Pancreas (tissue), 10 donors: ENCODE data around the gene FUZ. TPM values are rescaled to one million over a fixed set of nuclear protein-coding genes. Genes with fewer than 3 reads are reported as not detected.

Experiments used
- ATAC-seq, 4 donors: fragments of 200-7000 bp; cut with Tn5 transposase; one replicate each; pipeline versions ENCODE4 v1.8.0 to v1.9.1; 2020; ENCODE audit warnings: mild to moderate bottlenecking in 4 of 4, moderate library complexity in 4 of 4
- DNase-seq, 6 donors: peaks; one replicate each; pipeline ENCODE4 v3.0.0-alpha.2; 2020
- FAIRE-seq: peaks from 2 replicates; lab custom pipeline; 2012; peaks lifted over from hg19 to GRCh38; lab: Jason Lieb, UNC
- H3K27ac ChIP-seq, 4 donors: fragments of 200-600 bp; sonication (generic); 1 replicate in 3 of 4; 2 replicates in 1 of 4; pipeline versions ENCODE4 v1.5.0 to v1.8.0; 2020
- H3K27me3 ChIP-seq, 4 donors: fragments of 200-600 bp; one replicate each; pipeline ENCODE4 v1.8.0; 2021
- H3K36me3 ChIP-seq, 3 donors: fragments of 200-600 bp; sonication (generic) in 1 of 3; one replicate each; pipeline versions ENCODE4 v1.5.0 to v1.8.0; 2020 to 2021
- H3K4me1 ChIP-seq, 3 donors: fragments of 200-600 bp; one replicate each; pipeline ENCODE4 v1.8.0; 2021
- H3K4me3 ChIP-seq, 4 donors: fragments of 200-600 bp; sonication (generic) in 2 of 4; one replicate each; pipeline versions ENCODE4 v1.5.0 to v1.8.0; 2020 to 2021
- H3K9me3 ChIP-seq, 4 donors: fragments of 200-600 bp; one replicate each; pipeline ENCODE4 v1.8.0; 2021
- CTCF ChIP-seq, 4 donors: fragments of 200-600 bp; sonication (generic) in 3 of 4; IDR thresholded peaks; one replicate each; pipeline versions ENCODE4 v1.5.0 to v1.8.0; 2021; ENCODE audit warnings: antibody characterized with exemption in 4 of 4
- WGBS, 2 donors: extraction: QIAGEN DNeasy Blood & Tissue Kit; methylation state at CpG; one replicate each; pipeline ENCODE4 v1.1.7; 2013; 5-methylcytosine and 5-hydroxymethylcytosine counted together
- intact Hi-C, 3 donors: fragments of 100-400 bp; cut with DNase I; formaldehyde crosslinking; loops; one replicate each; pipeline versions ENCODE4 v1.11.1 to v1.14.2; 2022
- polyA plus RNA-seq, 2 donors: library from polyadenylated mRNA; stranded (reverse); fragments of 200-250 nt; gene quantifications; one replicate each; pipeline ENCODE4 v1.2.3, GENCODE V29; 2013
- total RNA-seq, 6 donors: library from RNA; stranded (reverse); fragmentation: NEBNext Ultra II Directional in 4 of 6; extraction: Animal tissue kit (Norgen Biotek cat#: 25700) in 4 of 6; gene quantifications; one replicate each; pipeline versions ENCODE4 v1.2.1 to v1.2.4, GENCODE V29; 2021 to 2023
- donor health status: healthy with polysubstance abuse.
- donor health status: DM: no; HTN: no; CAD: no; lungs with moderate emphysema.
- donor health status: DM: no; HTN: no; CAD: no.
- donor health status: control.
- donor health status: control.
- donor health status: Bipolar disorder and iron deficiency.
- donor health status: DM: yes; HTN: yes; CAD: no.
- donor health status: DM: no; HTN: no; CAD: no.
- donor health status: DM: no; HTN: no; CAD: no.
- donor health status: DM: yes; HTN: yes; CAD: no.

FUZ gene
- total and polyA plus RNA-seq, 8 donors = 8.8 to 30.3 (median 15.6) TPM

DNA sequence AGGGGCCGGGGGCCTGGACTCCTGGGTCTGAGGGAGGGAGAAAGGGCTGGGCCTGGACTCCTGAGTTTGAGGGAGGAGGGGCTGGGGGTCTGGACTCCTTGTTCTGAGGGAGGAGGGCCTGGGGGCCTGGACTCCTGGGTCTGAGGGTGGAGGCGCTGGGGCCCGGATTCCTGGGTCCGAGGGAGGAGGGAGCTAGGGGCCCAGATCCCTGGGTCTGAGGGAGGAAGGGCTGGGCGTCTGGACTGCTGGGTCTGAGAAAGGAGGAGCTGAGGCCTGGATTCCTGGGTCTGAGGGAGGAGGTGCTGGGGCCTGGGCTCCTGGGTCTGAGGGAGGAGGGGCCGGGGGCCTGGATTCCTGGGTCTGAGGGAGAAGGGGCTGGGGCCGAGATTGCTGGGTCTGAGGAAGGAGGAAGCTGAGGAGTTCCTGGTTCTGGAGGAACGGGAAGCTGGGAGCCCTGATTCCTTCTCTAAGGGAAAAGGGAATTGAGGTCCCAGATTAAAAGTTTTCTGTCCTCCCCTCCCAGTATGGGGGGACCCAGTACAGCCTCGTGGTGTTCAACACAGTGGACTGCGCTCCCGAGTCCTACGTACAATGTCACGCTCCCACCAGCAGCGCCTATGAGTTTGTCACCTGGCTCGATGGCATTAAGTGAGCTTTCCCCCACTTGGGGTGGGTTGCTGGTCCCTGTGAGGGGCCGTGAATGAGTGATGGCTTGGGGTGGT, 5.7 kb upstream of the FUZ start:
- peak overlapping the region; percentile 95 to 99 (median 96) for H3K27ac ChIP-seq
- peak in 2 of 6 donors; percentile 45 to 67 for DNase-seq
- TF ChIP-seq CTCF (IDR thresholded peaks at IDR 0.05) = no peak
- ATAC-seq = no peak
- peaks cover 25 to 30% (median 25%) of the 10 kb centered on the region in 3 donors for H3K4me1 ChIP-seq
- peaks cover 0 to 7% (median 0%) of the 10 kb centered on the region in 3 donors for H3K36me3 ChIP-seq
- no peak for FAIRE-seq
- intact Hi-C loops = no loop called here
- peak overlapping the region; percentile 55 to 91 (median 63) for H3K4me3 ChIP-seq
- 10 to 12% methylated on average over 14 to 16 of the region's 16 CpGs for WGBS, 2 donors
- no peaks in the 10 kb centered on the region for H3K27me3 ChIP-seq
- H3K9me3 ChIP-seq = no peaks in the 10 kb centered on the region

GRCh38 chr19:49817964-49818648, 5.0 kb upstream of the FUZ start, which contains the start of gene MED25:
Gene MED25, plus strand, starts transcription at chr19:49818289. Its CDS starts 53 bp downstream, at chr19:49818342.
- intact Hi-C loops = no loop called here
- no peak for FAIRE-seq

GRCh38 chr19:49816590-49816989, 3.5 kb upstream of the FUZ start:
- intact Hi-C loops = no loop called here
- Histone ChIP-seq H3K9me3 (no peaks in the 10 kb centered on the region), H3K27me3 (no peaks in the 10 kb centered on the region), H3K27ac (peak overlapping the region; percentile 95 to 99 (median 96)), H3K4me1 (peaks cover 25 to 30% (median 26%) of the 10 kb centered on the region in 3 donors), H3K4me3 (peak overlapping the region in 1 of 4 donors; percentile 65), H3K36me3 (no peaks in the 10 kb centered on the region)
- FAIRE-seq (no peak), DNase-seq (no peak), ATAC-seq (no peak)
- TF ChIP-seq CTCF (IDR thresholded peaks at IDR 0.05) = no peak
- 51 to 67% methylated on average over 14 of the region's 14 CpGs for WGBS, 2 donors

More at GRCh38 chr19:49817964-49818648, 5.0 kb upstream of the FUZ start, which contains the start of gene MED25:
- H3K27ac ChIP-seq = peak within 1 kb of the TSS; percentile 95 to 99 (median 96)
- WGBS, 2 donors = 0 to 1% methylated on average over 37 to 57 of the region's 57 CpGs
- no peaks in the 10 kb centered on the region for H3K9me3 ChIP-seq
- peak in 3 of 4 donors; percentile 25 to 47 (median 29) for TF ChIP-seq CTCF (IDR thresholded peaks at IDR 0.05)
- H3K4me3 ChIP-seq = peak within 1 kb of the TSS; percentile 55 to 91 (median 63)
- peak; percentile 72 to 83 (median 76) for ATAC-seq
- DNase-seq = peak; percentile 80 to 93 (median 90)
- H3K36me3 ChIP-seq = no peaks in the 10 kb centered on the region
- no peaks in the 10 kb centered on the region for H3K27me3 ChIP-seq
- peaks cover 25 to 30% (median 26%) of the 10 kb centered on the region in 3 donors for H3K4me1 ChIP-seq

DNA sequence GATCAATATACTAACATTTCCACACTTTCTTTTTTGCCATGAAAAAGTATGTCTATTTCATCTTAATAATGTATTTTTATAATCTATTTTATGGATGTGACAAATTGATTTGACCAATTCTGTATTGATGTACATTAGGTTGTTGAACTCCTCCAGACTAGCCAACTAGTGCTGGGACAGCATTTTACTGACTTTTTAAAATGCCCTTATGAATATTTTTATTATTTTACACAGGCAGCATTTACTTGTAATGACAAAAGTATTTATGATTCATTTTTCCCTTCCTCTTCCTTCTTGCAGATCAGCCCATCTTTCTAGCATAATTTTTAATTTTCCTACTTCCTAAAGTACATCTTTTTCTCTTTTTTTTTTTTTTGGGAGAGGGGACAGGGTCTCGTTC, 918 bp upstream of the FUZ start:
- peaks cover 9 to 20% (median 13%) of the 10 kb centered on the region in 3 donors for H3K4me1 ChIP-seq
- intact Hi-C loops = no loop called here
- WGBS, 2 donors = 81 to 83% methylated on average over 1 of the region's 1 CpG
- no peaks in the 10 kb centered on the region for H3K36me3 ChIP-seq
- no peaks in the 10 kb centered on the region for H3K27me3 ChIP-seq
- TF ChIP-seq CTCF (IDR thresholded peaks at IDR 0.05) = no peak
- H3K9me3 ChIP-seq = no peaks in the 10 kb centered on the region
- FAIRE-seq (no peak), ATAC-seq (no peak), DNase-seq (no peak)
- peak overlapping the region; percentile 67 to 87 (median 79) for H3K27ac ChIP-seq
- peak overlapping the region in 2 of 4 donors; percentile 69 to 73 for H3K4me3 ChIP-seq
